HepG2 (cell line): ENCODE measurements around the gene HADHA. TPM values are rescaled to one million over a fixed set of nuclear protein-coding genes. Genes with fewer than 3 reads are reported as not detected.

Source experiments
- ATAC-seq: fragments of 200-7000 bp; cut with Tn5 transposase; 3 replicates; pipeline ENCODE4 v1.9.1; 2020; ENCODE audit warnings: mild to moderate bottlenecking, moderate library complexity
- BruUV-seq: library from RNA; stranded (reverse); fragments of 400-500 nt; replicated peaks from 2 replicates; lab custom pipeline; 2021; lab: Mats Ljungman, UMichigan
- CTCF ChIA-PET: fragments of 300-600 bp; formaldehyde crosslinking; extraction: SDS; loops from one replicate; lab custom pipeline; 2021; ENCODE audit warnings: low total read pairs, inconsistent platforms, low intra/inter-chr PET ratio; lab: Yijun Ruan, JAX
- POLR2A ChIA-PET: fragments of 350-600 bp; sonication (Branson Sonifier 250); formaldehyde crosslinking; loops from one replicate; lab custom pipeline; 2020; ENCODE audit warnings: antibody characterized with exemption, inconsistent platforms; lab: Yijun Ruan, JAX
- DNase-seq: peaks from one replicate; pipeline ENCODE4 v3.0.0-alpha.2; 2015; ENCODE audit warnings: low spot score
- FAIRE-seq: peaks from 3 replicates; lab custom pipeline; 2011; peaks lifted over from hg19 to GRCh38; lab: Jason Lieb, UNC
- H2AFZ ChIP-seq: one replicate; pipeline ENCODE4 v1.6.1; 2011; ENCODE audit warnings: low read length, inconsistent platforms
- H3K27ac ChIP-seq: fragments of 300-600 bp; 3 replicates; pipeline ENCODE4 v1.8.0; 2011; ENCODE audit warnings: mixed run types, mild to moderate bottlenecking, mixed read lengths, low read length, inconsistent platforms; ENCODE audit not compliant: insufficient read depth; ENCODE audit errors: extremely low read length
- H3K27me3 ChIP-seq, 2 experiments: fragments of 200-600 bp in 1 of 2; 2 replicates in 1 of 2; 3 replicates in 1 of 2; pipeline versions ENCODE4 v1.6.0 to v1.8.0; 2011; ENCODE audit warnings: low read length in 2 of 2, mild to moderate bottlenecking in 2 of 2, moderate library complexity in 2 of 2, inconsistent platforms in 1 of 2; ENCODE audit not compliant: insufficient read depth in 2 of 2, control insufficient read depth in 1 of 2
- H3K36me3 ChIP-seq, 2 experiments: fragments of 200-600 bp in 1 of 2; replicated peaks in 1 of 2; 2 replicates in 1 of 2; 3 replicates in 1 of 2; pipeline versions ENCODE4 v1.5.1 to v1.8.0; 2011; ENCODE audit warnings: low read length in 2 of 2, inconsistent platforms in 1 of 2; ENCODE audit not compliant: insufficient read depth in 2 of 2, control insufficient read depth in 1 of 2
- H3K4me1 ChIP-seq: 2 replicates; pipeline ENCODE4 v1.5.1; 2012; ENCODE audit warnings: low read length, inconsistent platforms; ENCODE audit not compliant: insufficient read depth
- H3K4me2 ChIP-seq: 2 replicates; pipeline ENCODE4 v1.6.0; 2011; ENCODE audit warnings: low read depth, low read length, inconsistent platforms
- H3K4me3 ChIP-seq, 3 experiments: fragments of 200-600 bp in 1 of 3; sonication (generic), shearing (Covaris generic) in 1 of 3; replicated peaks in 1 of 3; 2 replicates each; pipeline ENCODE4 v1.5.1; 2011 to 2016; ENCODE audit warnings: low read length in 3 of 3, inconsistent platforms in 2 of 3, low read depth in 2 of 3, mild to moderate bottlenecking in 2 of 3, control low read depth in 1 of 3, mixed read lengths in 1 of 3; ENCODE audit not compliant: insufficient read depth in 1 of 3
- H3K79me2 ChIP-seq: one replicate; pipeline ENCODE4 v1.6.1; 2011; ENCODE audit warnings: low read length, inconsistent platforms; ENCODE audit not compliant: insufficient read depth
- H3K9ac ChIP-seq: 2 replicates; pipeline ENCODE4 v1.6.0; 2011; ENCODE audit warnings: mild to moderate bottlenecking, low read depth, low read length, inconsistent platforms; ENCODE audit not compliant: insufficient read depth
- H3K9me3 ChIP-seq: 2 replicates; pipeline ENCODE4 v1.5.1; 2012; ENCODE audit warnings: mild to moderate bottlenecking, low read length
- H4K20me1 ChIP-seq: 2 replicates; pipeline ENCODE4 v1.6.0; 2011; ENCODE audit warnings: inconsistent platforms, mild to moderate bottlenecking, low read length, moderate library complexity; ENCODE audit not compliant: insufficient read depth
- ARID4A ChIP-seq: sonication (generic); formaldehyde crosslinking; IDR thresholded peaks from 2 replicates; pipeline ENCODE4 v1.5.0; 2020; ENCODE audit warnings: mild to moderate bottlenecking, missing genetic modification reagents, borderline replicate concordance
- FOXO4 ChIP-seq: sonication (generic); formaldehyde crosslinking; conservative IDR thresholded peaks from 2 replicates; pipeline ENCODE4 v1.8.1; 2023; ENCODE audit warnings: missing genetic modification reagents
- MTA1 ChIP-seq: sonication (generic); formaldehyde crosslinking; IDR thresholded peaks from 2 replicates; pipeline ENCODE4 v1.4.0; 2020; ENCODE audit warnings: missing genetic modification reagents, mild to moderate bottlenecking, borderline replicate concordance
- SCMH1 ChIP-seq: sonication (generic); formaldehyde crosslinking; IDR thresholded peaks from 2 replicates; pipeline ENCODE4 v1.9.0; 2021; ENCODE audit warnings: missing genetic modification reagents, mild to moderate bottlenecking, borderline replicate concordance
- SRSF9 ChIP-seq: fragments of 200-400 bp; formaldehyde crosslinking; IDR thresholded peaks from 2 replicates; pipeline ENCODE4 v1.6.1; 2018; ENCODE audit warnings: borderline replicate concordance, mild to moderate bottlenecking, low read depth, low read length; ENCODE audit not compliant: insufficient read depth, poor library complexity, severe bottlenecking
- ZFX ChIP-seq: sonication (generic); formaldehyde crosslinking; IDR thresholded peaks from 2 replicates; pipeline ENCODE4 v1.4.0; 2020; ENCODE audit warnings: mild to moderate bottlenecking, low read depth, missing genetic modification reagents, moderate library complexity
- ZNF768 ChIP-seq: sonication (generic); formaldehyde crosslinking; IDR thresholded peaks from 2 replicates; pipeline ENCODE4 v1.4.0; 2020; ENCODE audit warnings: missing genetic modification reagents
- WGBS: methylation state at CpG from one replicate; pipeline ENCODE4 v1.1.6; 2017; ENCODE audit warnings: low lambda C conversion rate; 5-methylcytosine and 5-hydroxymethylcytosine counted together
- in situ Hi-C: cut with HindIII; loops from 2 replicates; pipeline ENCODE4 v1.10.0; 2017; ENCODE audit warnings: low pct_unique_long_range_greater_than_20kb; ENCODE audit not compliant: extremely low pct_ligation_motif_present
- intact Hi-C: fragments of 100-400 bp; cut with micrococcal nuclease; formaldehyde crosslinking; loops from one replicate; pipeline ENCODE4 v1.10.0; 2022; ENCODE audit not compliant: unreplicated experiment
- polyA plus RNA-seq, 8 experiments: library from polyadenylated mRNA; depleted of rRNA in 3 of 8; stranded (reverse) in 7 of 8; unstranded in 1 of 8; fragments of >200 nt; fragmentation: Illumina TruSeq in 4 of 8; extraction: Trizol in 4 of 8; gene quantifications; 2 replicates each; pipeline versions ENCODE4 v1.2.1 to v1.2.3, GENCODE V29; 2011 to 2016; ENCODE audit warnings: low read depth in 4 of 8, missing spikeins in 1 of 8, mixed read lengths in 1 of 8; ENCODE audit not compliant: insufficient read depth in 1 of 8
- total RNA-seq, 5 experiments: library from RNA; depleted of rRNA; stranded (reverse); fragments of >200 nt; fragmentation: Illumina TruSeq; extraction: Trizol; gene quantifications; 2 replicates each; pipeline ENCODE4 v1.2.3, GENCODE V29; 2016; ENCODE audit warnings: low read depth in 1 of 5

Gene HADHA
- total and polyA plus RNA-seq, 2 of the 13 experiments (the other 11 are each of a cell fraction or from before 2014, with no cell fraction given): 102 to 270 TPM

GRCh38 chr2:26182887-26183630, 61.4 kb downstream of the HADHA start (continued):
- TF ChIP-seq ARID4A (CRISPR knock-in tag): no peak

- Histone ChIP-seq H3K9me3 (no peaks in the 10 kb centered on the region), H3K9ac (no peak overlapping the region), H3K27ac (no peak overlapping the region), H3K4me2 (0 out of 2 replicates have a peak overlapping the region, but pooled peaks have one; percentile 3), H3K79me2 (no peaks in the 10 kb centered on the region), H3K36me3 (no peaks in the 10 kb centered on the region), H4K20me1 (no peaks in the 10 kb centered on the region), H2AFZ (no peak overlapping the region), H3K27me3 (peaks cover 5 to 37% of the 10 kb centered on the region in 2 experiments; a peak in 4 of 5 replicates), H3K4me1 (peaks cover 16% of the 10 kb centered on the region), H3K4me3 (no peak overlapping the region)
- DNase-seq (no peak), ATAC-seq (peak; percentile 4; the same call in 2 of the 3 replicates), FAIRE-seq (no peak)
- in situ Hi-C loops (no loop called here), intact Hi-C loops (no loop called here)
- no TSS peak for BruUV-seq
- POLR2A ChIA-PET: no interaction called here
- WGBS: 7% methylated on average over 3 of the region's 5 CpGs
- TF ChIP-seq ZNF768 (CRISPR knock-in tag) (0 out of 2 replicates have a peak, but pooled peaks have one; percentile 28), MTA1 (CRISPR knock-in tag) (0 out of 2 replicates have a peak, but pooled peaks have one; percentile 29), ZFX (peak; percentile 15; the same call in 1 of the 2 replicates), FOXO4 (0 out of 2 replicates have a peak, but pooled peaks have one; percentile 71), SRSF9 (no peak), SCMH1 (CRISPR knock-in tag) (no peak)
- CTCF ChIA-PET: no interaction called here
Measured at GRCh38 chr2:26182441-26182840, 62.0 kb downstream of the HADHA start.
